ENCODE measurements around the gene CRYL1.

The CRYL1 gene

DNA sequence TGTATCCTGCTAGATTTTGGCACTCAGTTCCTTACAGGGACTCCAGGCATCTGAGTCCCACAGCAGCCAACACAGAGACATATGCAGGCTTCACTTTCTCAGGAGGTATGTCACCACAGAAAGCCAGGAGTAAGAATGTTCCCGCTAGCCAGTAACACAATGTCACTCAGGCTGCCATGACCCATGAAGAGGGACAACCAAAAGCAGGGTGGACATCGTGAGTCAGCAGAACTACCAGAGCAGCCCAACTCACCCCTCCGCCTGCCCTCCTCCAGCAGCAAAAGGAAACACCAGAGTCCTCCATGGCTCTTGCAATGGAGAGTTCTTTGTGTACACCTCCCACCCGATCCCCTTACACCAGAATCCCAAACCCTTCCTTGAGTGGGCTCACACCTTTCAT lies 95.4 kb downstream of the CRYL1 start:
- FAIRE-seq, result no peak
- no peak for DNase-seq (ENCODE audit: extremely low spot score, insufficient read length, low read depth)

DNA sequence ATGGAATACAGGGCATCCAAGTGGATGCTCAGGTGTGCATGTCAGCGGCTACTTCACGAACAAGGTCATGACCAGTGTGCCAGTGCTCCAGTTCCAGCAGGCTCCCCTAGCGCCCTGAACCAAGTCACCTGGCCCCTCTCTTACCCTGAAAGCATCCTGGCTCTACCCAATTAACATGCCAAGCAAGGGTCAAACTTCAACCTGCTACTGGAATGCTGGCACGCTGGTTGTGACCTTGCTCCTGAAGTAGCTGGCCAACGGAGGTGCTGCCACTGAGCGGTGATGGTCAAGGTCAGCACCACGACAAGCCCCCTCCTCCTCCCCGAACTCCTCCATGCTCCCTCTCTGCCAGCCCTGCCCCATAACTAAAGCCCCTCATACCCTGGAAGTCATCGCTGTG lies 96.0 kb downstream of the CRYL1 start:
- FAIRE-seq (no peak), DNase-seq (ENCODE audit: extremely low spot score, insufficient read length, low read depth) (no peak)

DNA sequence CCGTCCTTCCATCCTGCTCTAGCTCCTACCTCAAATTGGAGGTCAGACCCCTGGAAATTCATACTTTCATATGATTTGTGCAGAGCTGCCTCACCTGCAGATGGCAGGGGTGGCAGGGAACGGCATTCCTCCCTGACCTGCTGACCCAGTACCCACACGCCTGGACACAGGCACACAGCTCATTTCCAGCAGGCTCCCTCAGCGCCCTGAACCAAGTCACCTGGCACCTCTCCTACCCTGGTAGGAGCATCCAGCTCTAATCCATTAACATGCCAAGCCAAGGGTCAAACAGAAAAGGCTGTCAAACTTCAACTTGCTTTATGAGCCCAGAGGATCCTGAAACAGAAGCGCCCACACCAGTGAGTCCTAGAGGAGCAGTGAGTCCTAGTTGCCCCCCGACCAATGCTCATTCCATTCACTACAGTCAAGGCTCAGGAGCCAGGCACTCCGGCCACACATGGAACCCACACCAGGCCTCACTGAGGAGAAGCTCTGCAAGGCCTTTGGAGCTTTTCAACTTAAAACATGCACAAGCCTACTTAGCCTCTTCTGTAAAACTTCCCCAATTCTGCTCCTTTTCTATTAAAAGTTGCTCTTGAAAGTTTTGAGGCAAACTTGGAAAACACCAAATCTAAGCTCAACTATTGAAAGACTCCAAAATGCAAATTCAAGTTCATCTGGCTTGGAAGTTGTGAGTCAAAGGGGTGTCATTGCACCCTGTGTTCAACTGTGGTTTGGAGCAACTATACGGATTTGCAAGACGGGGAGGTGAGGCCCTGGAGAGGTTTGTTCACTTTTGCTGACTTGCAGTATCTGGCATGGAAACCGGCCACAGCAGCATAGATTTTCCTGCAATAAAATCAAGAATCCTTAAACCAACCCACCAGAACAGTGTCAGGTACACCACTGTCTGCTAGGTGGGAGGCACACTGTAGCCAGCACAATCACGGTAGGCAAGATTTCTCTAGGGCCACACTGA lies 96.7 kb downstream of the CRYL1 start:
- DNase-seq (ENCODE audit: extremely low spot score, insufficient read length, low read depth) (no peak), FAIRE-seq (no peak)

DNA sequence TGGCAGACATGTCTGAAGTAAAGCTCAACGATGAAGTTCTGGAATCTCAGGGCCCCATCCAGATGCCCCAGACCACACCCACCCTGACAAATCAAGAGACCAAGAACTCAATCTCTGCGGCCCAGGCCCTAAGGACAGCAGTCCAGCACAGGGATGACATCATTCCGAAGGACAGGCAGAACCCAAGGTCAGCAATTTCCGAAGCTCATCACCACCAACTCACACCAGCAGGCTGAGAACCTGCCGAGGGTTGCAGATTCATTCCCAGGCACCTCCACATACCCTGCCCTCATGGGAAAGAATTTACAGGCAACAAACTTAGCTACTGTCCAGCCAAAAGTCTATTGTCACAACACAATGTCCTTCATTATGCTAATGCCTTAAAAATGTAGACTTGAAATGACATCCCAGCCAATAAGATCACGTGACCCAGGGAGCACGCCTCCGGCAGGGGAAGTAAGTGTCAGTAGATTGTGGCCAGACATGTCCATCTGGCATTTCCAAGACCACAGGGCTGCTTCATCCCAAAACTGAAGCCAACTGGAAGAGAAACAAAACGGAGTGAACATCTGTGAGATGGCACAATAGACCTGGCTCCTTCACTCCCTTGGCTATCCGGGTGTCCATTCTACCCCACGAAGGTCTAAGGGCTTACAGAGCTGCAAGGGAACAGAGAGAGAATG lies 98.8 kb downstream of the CRYL1 start:
- FAIRE-seq (no peak), DNase-seq (ENCODE audit: extremely low spot score, insufficient read length, low read depth) (no peak)

DNA sequence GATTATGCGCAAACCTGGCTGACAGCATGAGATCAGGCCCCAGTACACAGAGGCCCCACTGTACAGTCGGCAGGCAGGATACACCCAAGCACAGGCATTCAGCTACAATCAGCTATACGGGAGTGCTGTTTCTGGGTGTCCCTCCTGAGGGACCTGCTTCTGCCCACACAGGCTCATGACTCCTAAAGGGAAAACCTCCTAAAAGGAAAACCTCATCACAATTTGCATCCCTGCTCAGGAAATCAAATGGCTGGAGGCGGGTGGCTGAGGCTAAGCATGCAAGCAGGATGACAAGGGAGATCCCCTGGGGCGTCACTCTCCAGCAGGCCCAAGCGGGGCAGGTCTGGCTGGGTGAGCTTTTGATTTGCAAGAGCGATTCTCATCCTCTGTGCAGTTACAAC lies 99.8 kb downstream of the CRYL1 start:
- no peak for FAIRE-seq
- no peak for DNase-seq (ENCODE audit: extremely low spot score, insufficient read length, low read depth)

DNA sequence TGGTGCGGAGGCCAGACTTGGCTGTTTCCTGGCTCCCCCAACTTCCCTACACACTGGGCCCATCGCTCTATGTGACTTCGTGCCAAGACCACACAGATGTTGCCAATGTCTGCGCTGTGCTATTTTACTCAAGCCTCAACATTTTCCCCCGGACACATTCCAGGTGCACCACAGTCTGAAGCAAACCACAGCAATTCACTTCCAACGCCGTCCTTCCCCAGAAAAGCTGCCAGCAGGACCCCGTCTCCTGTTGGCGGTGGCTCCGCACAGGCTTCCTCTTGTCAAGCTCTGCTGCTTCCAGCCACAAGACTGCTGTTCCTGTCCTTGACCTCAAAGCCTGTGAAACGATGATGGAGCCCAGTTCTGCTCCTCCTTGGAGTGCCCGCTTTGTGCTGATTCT lies 100.7 kb downstream of the CRYL1 start:
- DNase-seq (ENCODE audit: extremely low spot score, insufficient read length, low read depth) (no peak), FAIRE-seq (no peak)

DNA sequence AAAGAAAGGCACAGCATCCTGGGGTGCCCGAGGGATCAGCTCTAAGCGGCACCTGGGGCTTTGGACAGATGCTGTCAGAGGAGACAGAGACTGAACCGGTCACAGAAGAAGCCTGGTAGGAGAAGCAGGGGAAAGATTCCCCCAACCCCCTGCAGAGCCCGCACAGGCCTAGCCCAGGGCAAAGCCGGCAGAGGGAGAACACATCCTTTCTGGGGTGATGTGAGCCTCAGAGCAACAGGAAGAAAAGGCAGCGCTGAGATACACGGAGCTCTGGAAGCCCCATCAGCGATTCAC lies 101.2 kb downstream of the CRYL1 start:
- FAIRE-seq (no peak), DNase-seq (ENCODE audit: extremely low spot score, insufficient read length, low read depth) (no peak)

DNA sequence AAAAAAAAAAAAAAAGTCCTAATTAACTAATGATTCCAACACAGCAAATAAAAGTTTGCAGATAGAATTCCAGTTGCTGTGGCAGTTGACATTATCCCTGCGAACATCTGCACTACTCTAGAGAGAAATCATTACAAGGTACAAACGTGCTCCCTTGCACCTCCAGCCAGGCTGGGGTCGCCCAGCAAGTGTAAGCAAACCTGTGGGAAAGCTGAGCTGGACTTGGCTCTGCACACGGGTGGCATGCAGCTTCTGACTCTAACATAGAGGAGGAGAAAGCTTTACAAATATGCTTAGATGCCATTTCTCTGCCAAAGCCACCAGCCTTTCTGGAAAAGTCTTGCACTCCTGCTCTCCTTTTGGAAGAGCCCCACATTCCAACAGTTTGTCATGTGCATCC lies 103.3 kb downstream of the CRYL1 start:
- FAIRE-seq, result no peak

DNA sequence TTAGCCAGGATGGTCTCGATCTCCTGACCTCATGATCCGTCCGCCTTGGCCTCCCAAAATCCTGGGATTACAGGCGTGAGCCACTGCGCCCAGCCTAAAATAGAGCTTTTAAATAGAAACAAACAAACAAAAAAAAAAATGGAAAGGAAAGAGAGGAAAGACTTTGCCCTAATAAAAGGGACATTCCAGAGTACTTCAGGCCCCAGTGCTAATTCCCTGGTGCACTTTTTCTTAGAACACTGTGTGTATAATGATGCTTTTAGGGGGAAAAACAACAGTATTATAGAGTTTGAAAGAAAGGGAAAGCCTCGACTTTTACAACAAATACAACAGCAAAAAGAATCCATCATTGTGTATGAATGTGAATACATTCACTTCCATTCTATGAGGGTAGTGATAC lies 104.7 kb downstream of the CRYL1 start:
- DNase-seq (ENCODE audit: extremely low spot score, insufficient read length, low read depth) (no peak), FAIRE-seq (no peak)

More for the DNA sequence above, 103.3 kb downstream of the CRYL1 start:
- DNase-seq (ENCODE audit: extremely low spot score, insufficient read length, low read depth), result no peak

DNA sequence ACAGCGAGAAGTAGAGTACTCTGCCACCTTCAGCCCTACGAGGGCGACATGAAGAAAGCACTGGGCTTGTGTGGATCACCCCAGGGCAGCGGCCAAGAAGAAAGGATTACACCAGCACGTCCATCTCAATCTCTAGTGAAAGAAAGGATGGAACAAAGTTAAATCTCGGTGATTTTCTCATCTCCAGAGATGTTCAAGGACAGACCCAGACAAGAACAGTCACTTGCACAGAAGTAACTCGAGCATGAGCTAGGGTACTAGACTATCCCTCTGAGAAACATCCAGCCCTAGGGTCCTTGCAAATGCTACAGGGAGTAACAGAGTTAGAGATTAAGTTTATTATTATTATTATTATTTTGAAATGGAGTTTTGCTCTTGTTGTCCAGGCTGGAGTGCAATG lies 106.7 kb downstream of the CRYL1 start:
- FAIRE-seq (no peak), DNase-seq (ENCODE audit: extremely low spot score, insufficient read length, low read depth) (no peak)

DNA sequence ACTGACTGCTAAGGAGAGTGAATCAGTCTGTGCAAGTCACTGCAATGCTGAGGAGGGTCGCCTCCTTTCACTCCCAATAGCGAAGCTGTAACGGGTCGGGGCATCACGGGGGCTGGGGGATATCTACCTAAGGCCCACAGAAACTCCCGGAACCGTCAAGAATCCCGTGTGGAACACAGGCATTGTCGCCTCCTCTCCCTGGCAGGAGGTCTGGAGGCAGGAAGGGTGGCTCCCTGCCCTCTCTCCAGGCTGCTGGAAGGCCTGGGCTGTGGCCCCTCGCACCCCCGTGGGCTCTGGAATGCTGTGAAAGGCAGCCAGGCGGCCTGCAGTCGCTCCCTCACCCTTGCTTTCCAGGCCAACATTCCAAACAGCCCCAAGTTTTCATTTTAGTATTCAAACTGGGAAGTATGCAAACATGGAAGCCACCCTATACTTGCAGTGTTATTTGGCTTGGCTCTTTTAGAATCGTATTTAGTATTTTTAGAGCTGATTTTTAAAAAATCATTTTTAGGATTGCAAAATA lies 109.4 kb downstream of the CRYL1 start:
- FAIRE-seq (no peak), DNase-seq (ENCODE audit: extremely low spot score, insufficient read length, low read depth) (no peak)

DNA sequence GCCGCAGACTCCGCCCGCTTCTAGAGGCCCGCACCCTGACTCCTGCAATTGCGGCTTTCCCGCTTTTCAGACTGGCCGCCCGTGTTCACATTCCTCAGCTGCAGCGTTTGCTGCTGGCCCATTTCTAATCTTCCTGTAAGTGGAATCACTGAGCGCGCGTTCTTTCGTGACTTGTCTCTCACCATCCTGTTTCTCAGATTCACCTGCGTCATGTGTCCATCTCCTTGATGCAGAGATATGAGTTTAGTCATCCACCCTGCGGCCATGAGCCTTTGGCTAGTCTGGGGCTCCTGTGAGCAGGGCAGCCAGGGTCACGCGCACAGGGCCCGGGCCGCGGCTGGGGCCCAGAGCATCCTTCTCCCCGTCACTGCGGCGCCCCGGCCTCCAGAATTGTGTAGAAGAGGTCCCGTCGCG lies 110.0 kb downstream of the CRYL1 start:
- DNase-seq (ENCODE audit: extremely low spot score, insufficient read length, low read depth) (no peak), FAIRE-seq (no peak)

DNA sequence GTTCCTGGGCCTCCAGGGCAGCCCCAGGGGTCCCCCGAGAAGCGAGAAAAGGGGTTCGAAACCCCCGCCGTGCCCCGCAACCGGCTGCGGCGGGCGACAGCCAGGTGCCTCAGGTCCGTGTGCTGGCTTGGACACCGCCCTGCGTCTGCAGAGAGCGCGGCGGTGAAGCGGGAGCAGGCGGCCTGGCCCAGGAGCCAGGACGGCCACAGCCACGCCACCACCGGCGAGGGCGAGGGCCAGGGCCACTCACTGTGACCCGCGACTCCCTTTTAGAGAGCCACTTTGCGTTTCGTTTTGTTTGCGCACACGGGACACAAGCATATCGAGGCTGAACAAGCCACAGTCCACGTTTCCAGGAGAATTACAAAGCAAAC lies 110.4 kb downstream of the CRYL1 start:
- no peak for FAIRE-seq
- no peak for DNase-seq (ENCODE audit: extremely low spot score, insufficient read length, low read depth)

DNA sequence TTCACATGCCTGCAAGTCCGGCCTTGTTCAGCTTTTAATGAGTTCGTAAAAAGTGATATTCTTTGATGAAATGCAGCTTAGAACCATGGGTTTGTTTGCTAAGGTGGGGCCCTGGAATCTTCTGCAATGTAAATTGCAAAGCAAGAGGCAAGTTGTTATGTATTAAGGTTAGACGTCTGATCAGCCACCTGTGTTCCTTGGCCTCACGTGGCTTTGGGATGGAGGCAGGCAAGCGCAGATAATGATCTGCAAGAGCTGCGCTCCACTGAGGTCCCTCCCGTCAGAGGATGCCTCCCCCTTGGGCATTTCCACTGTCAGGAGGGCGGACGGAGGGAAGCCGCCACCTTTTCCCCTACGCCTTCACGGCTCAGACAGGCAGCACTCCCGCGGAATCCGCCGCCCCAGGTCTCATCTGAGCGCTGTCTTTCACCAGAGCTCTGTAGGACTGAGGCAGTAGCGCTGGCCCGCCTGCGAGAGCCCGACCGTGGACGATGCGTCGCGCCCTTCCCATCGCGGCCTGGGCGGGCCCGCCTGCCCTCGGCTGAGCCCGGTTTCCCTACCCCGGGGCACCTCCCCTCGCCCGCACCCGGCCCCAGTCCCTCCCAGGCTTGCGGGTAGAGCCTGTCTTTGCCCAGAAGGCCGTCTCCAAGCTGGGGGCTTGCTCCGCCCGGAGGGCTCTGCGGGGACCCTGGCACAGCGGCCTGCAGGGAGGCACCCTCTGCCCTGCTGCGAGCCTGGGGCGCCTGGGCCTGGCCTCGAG lies 110.9 kb downstream of the CRYL1 start:
- DNase-seq (ENCODE audit: extremely low spot score, insufficient read length, low read depth) (no peak), FAIRE-seq (no peak)

DNA sequence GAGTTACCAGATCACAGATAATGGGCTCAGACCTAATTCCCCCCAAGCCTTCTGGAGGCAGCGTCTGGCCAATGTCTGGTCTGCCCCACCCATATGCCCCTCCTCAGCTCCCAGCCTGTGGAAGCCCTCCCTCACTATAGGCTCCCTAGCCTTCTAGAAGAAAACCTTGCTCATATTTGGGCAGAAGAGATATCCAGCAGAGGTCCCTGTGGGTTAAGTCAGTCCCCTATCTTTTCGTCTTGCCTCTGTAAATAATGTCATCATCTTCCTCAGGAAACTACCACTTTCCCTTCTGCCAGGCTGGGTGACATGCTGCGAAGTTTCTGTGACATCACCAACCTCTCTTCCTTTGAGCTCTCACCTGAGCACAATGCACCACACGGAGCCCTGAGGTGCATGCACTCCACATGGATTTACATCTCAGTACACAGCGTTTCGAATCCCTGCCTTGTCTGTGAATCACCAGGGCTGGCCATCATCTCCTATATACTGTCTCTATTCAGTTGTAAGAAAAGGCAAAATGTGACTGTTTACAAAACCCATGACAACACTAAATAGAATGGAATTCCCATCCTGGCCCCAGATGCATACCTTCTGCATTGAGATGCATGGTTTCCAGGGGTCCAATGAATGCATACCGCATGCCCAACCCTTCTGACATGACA lies 112.8 kb downstream of the CRYL1 start:
- DNase-seq (ENCODE audit: extremely low spot score, insufficient read length, low read depth) (no peak), FAIRE-seq (no peak)

DNA sequence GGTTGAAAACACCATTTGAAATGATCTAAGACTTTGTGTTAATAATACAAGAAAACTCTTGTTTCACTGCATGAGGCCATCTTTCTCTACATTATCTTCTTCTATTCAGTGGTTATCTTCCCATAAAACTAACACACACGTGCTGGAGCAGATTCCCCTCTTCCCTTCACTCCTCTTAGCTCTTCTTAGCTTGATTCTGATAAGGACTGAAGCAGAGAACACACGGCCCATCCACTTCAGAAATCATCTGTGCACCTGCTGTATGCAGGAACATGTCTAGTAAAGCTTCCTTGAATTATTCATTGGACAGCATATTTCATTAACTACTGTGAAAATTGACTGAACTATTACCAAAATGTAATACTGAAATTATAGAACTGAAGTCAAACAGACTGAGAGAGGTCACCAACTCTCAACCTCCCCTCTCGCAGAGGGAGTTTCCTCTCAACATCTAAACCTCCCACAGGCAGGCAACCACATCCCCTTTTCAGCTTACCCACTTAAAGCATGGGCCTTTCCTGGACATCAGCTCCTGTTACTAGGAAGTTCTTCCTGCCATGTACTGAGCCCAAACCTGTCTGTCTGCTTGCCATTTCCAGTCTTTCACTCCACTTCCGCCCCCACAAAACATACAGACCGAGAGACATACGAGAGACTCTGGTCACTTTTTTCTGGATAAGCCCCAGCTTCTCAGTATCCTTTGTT lies 113.9 kb downstream of the CRYL1 start:
- FAIRE-seq (peak; percentile 94), DNase-seq (ENCODE audit: extremely low spot score, insufficient read length, low read depth) (peak; percentile 43)

DNA sequence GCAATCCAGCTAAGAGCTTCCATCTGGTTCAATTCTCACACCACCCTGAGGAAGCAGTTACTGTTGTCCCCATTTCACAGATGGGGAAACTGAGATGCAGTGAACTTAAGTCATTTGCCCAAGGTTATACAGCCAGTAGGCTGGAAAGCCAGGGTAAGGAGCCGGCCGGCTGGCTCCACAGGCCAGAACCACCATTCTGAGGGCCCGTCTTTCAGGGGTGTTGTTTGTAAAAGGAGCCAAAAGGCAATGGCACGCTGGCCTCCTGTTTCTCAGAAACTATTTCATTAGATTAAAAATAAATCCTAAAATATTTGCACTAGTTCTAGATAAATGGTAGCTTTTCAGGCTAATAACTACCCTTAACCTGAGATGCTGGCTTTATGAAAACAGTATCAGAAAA lies 114.9 kb downstream of the CRYL1 start:
- FAIRE-seq (no peak), DNase-seq (ENCODE audit: extremely low spot score, insufficient read length, low read depth) (no peak)

DNA sequence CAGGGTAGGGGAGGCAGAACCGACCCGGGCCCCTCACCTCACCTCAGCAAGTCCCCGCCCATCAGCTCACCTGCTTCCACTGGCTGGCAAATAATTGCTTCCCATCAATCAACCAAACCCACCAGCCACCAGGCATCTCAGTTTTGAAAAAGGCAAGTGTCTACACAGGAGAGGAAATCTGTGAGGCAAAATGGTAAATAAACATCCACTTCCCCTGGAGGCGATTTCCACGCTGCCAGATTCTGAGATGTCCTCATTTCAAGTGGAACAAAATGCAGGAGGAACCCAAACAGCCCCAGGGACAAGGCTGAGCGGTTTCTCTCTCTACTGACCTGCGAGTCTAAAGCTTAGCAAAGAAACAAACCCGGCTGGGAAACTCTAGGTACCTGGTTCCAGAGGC lies 117.5 kb downstream of the CRYL1 start:
- FAIRE-seq (no peak), DNase-seq (ENCODE audit: extremely low spot score, insufficient read length, low read depth) (no peak)

DNA sequence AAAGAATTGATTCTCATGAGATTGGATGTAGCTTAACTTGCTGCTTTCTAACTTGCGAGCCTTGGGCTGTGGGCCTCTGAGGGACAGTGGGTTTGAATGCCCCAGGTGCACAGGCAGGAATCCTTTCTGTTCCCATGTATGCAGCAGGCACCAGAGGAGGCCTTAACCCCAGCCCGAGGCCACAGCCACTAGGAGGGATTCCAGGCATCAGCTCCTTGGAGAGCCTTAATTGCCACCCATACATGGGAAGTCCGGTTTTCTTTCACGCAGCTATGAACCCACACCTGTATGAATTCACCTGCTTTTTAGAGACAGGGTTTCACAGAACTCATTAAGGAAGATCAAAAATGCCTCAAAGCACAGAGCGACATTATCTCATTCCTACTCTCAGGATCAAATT lies 117.9 kb downstream of the CRYL1 start:
- no peak for FAIRE-seq
- no peak for DNase-seq (ENCODE audit: extremely low spot score, insufficient read length, low read depth)

DNA sequence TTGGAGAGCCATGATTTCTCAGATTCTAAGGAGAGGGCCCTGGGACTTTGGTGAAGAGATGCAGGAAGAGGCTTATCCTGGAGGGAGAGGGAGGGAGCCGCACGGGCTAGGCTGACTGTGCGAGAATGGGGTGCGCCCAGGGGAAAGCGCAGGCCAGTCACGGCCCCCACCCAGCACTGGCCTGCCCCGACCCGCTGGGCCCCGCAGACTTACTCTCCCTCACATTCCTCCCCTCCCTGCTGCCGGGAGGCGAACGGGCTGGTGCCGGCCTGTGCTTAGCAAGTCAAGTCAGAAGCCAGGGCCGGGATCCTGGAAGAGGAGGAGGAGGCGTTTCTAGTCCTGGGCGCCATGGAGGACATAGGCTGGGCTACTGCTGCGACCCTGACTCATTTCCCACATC lies 120.0 kb downstream of the CRYL1 start:
- FAIRE-seq (no peak), DNase-seq (ENCODE audit: extremely low spot score, insufficient read length, low read depth) (no peak)

Data from GM18507 (cell line).